H1 (cell line): Measurements from ENCODE around the gene GNAI2. TPM values are rescaled to one million over a fixed set of nuclear protein-coding genes. Genes with fewer than 3 reads are reported as not detected.
A peak's percentile ranks its signal among the peaks of the same experiment; 100 is the strongest.

Experiments
- CTCF ChIA-PET: fragments of 300-600 bp; sonication (Branson Sonifier 250); formaldehyde crosslinking; loops from one replicate; lab custom pipeline; 2021; ENCODE audit not compliant: partially characterized antibody; lab: Charles Lee
- POLR2A ChIA-PET: fragments of 300-600 bp; sonication (Branson Sonifier 250); formaldehyde crosslinking; loops from one replicate; lab custom pipeline; 2021; ENCODE audit warnings: inconsistent platforms; ENCODE audit not compliant: partially characterized antibody; lab: Charles Lee
- DNase-seq, 2 experiments: peaks; one replicate each; pipeline versions ENCODE4 v3.0.0 to v3.0.0-alpha.2; 2010 to 2022; ENCODE audit warnings: low spot score in 2 of 2, low read depth in 1 of 2, mixed read lengths in 1 of 2
- FAIRE-seq: peaks from 2 replicates; lab custom pipeline; 2011; peaks lifted over from hg19 to GRCh38; lab: Jason Lieb, UNC
- H2AFZ ChIP-seq: 2 replicates; pipeline ENCODE4 v1.8.1; 2012; ENCODE audit warnings: low read length, inconsistent platforms
- H2AK5ac ChIP-seq: 2 replicates; pipeline ENCODE4 v1.6.1; 2013; ENCODE audit warnings: low read depth, low read length
- H2BK120ac ChIP-seq: replicated peaks from 2 replicates; pipeline ENCODE3; 2013; ENCODE audit warnings: low read depth, low read length, inconsistent platforms
- H2BK12ac ChIP-seq: 2 replicates; pipeline ENCODE4 v1.6.1; 2013; ENCODE audit warnings: low read depth, low read length
- H2BK15ac ChIP-seq: 2 replicates; pipeline ENCODE4 v1.6.1; 2013; ENCODE audit warnings: low read length
- H2BK20ac ChIP-seq: 2 replicates; pipeline ENCODE4 v1.6.1; 2013; ENCODE audit warnings: low read length
- H2BK5ac ChIP-seq: 2 replicates; pipeline ENCODE4 v1.6.1; 2013; ENCODE audit warnings: low read depth, low read length
- H3K14ac ChIP-seq: 2 replicates; pipeline ENCODE4 v1.6.1; 2013; ENCODE audit warnings: inconsistent platforms; ENCODE audit not compliant: insufficient read length
- H3K18ac ChIP-seq: 2 replicates; pipeline ENCODE4 v1.6.1; 2013; ENCODE audit warnings: low read length; ENCODE audit errors: extremely low read depth
- H3K23ac ChIP-seq: 2 replicates; pipeline ENCODE4 v1.6.1; 2013; ENCODE audit warnings: inconsistent platforms; ENCODE audit not compliant: insufficient read length
- H3K23me2 ChIP-seq: 2 replicates; pipeline ENCODE4 v1.6.1; 2013; ENCODE audit warnings: low read depth, low read length
- H3K27ac ChIP-seq: 2 replicates; pipeline ENCODE4 v1.6.1; 2011; ENCODE audit warnings: low read depth, low read length, inconsistent platforms
- H3K27me3 ChIP-seq, 4 experiments: replicated peaks in 1 of 4; 1 replicate in 1 of 4; 2 replicates in 3 of 4; pipeline versions ENCODE4 v1.6.1 to v1.8.1; 2011 to 2013; ENCODE audit warnings: low read length in 3 of 4, mild to moderate bottlenecking in 3 of 4, inconsistent platforms in 2 of 4, mixed read lengths in 2 of 4, moderate library complexity in 1 of 4; ENCODE audit not compliant: control insufficient read depth in 3 of 4, insufficient read depth in 3 of 4; ENCODE audit errors: extremely low read depth in 1 of 4
- H3K36me3 ChIP-seq, 4 experiments: 2 replicates each; pipeline versions ENCODE4 v1.6.1 to v1.8.1; 2011 to 2013; ENCODE audit warnings: mild to moderate bottlenecking in 4 of 4, low read length in 3 of 4, moderate library complexity in 2 of 4, control low read depth in 1 of 4, inconsistent platforms in 1 of 4; ENCODE audit not compliant: insufficient read depth in 4 of 4, control insufficient read depth in 2 of 4
- H3K4ac ChIP-seq: replicated peaks from 2 replicates; pipeline ENCODE3; 2013; ENCODE audit warnings: low read length, low read depth, mixed read lengths, inconsistent platforms; ENCODE audit not compliant: insufficient read length
- H3K4me1 ChIP-seq, 4 experiments: replicated peaks in 1 of 4; 1 replicate in 1 of 4; 2 replicates in 3 of 4; pipeline versions ENCODE4 v1.6.1 to v1.8.1; 2011 to 2013; ENCODE audit warnings: low read length in 3 of 4, inconsistent platforms in 2 of 4, mixed read lengths in 1 of 4; ENCODE audit not compliant: insufficient read depth in 4 of 4, control insufficient read depth in 3 of 4
- H3K4me2 ChIP-seq, 2 experiments: 2 replicates each; pipeline versions ENCODE4 v1.6.1 to v1.8.1; 2011 to 2013; ENCODE audit warnings: low read depth in 2 of 2, low read length in 2 of 2, control low read depth in 1 of 2, inconsistent platforms in 1 of 2, mild to moderate bottlenecking in 1 of 2; ENCODE audit not compliant: insufficient read depth in 1 of 2
- H3K4me3 ChIP-seq, 4 experiments: fragments of 200-600, 300-600 bp in 1 of 4; sonication (generic), shearing (Covaris generic), sonication (Bioruptor Twin) in 1 of 4; 2 replicates each; pipeline versions ENCODE4 v1.5.1 to v1.8.1; 2011 to 2016; ENCODE audit warnings: low read length in 4 of 4, low read depth in 3 of 4, control low read depth in 2 of 4, inconsistent platforms in 2 of 4, mild to moderate bottlenecking in 2 of 4, mixed read lengths in 1 of 4, moderate library complexity in 1 of 4; ENCODE audit not compliant: insufficient read depth in 2 of 4; ENCODE audit errors: extremely low read depth in 1 of 4
- H3K56ac ChIP-seq: replicated peaks from 2 replicates; pipeline ENCODE3; 2013; ENCODE audit warnings: low read depth, mild to moderate bottlenecking, mixed read lengths, low read length, inconsistent platforms; ENCODE audit not compliant: insufficient read length
- H3K79me1 ChIP-seq: 2 replicates; pipeline ENCODE4 v1.6.1; 2013; ENCODE audit warnings: low read depth, low read length, control low read depth
- H3K79me2 ChIP-seq, 2 experiments: 2 replicates each; pipeline versions ENCODE4 v1.6.1 to v1.8.1; 2012 to 2013; ENCODE audit warnings: low read length in 2 of 2, mild to moderate bottlenecking in 2 of 2, inconsistent platforms in 1 of 2; ENCODE audit not compliant: insufficient read depth in 2 of 2, control insufficient read depth in 1 of 2
- H3K9ac ChIP-seq, 4 experiments: replicated peaks in 1 of 4; 1 replicate in 1 of 4; 2 replicates in 3 of 4; pipeline versions ENCODE4 v1.6.1 to v1.8.1; 2011 to 2013; ENCODE audit warnings: low read depth in 3 of 4, low read length in 3 of 4, control low read depth in 2 of 4, mild to moderate bottlenecking in 2 of 4, moderate library complexity in 2 of 4, inconsistent platforms in 1 of 4; ENCODE audit errors: extremely low read depth in 1 of 4
- H3K9me3 ChIP-seq, 2 experiments: 2 replicates each; pipeline versions ENCODE4 v1.6.1 to v1.8.1; 2012 to 2013; ENCODE audit warnings: mild to moderate bottlenecking in 2 of 2, moderate library complexity in 2 of 2, control low read depth in 1 of 2, inconsistent platforms in 1 of 2, low read depth in 1 of 2, low read length in 1 of 2, mixed read lengths in 1 of 2; ENCODE audit not compliant: insufficient read depth in 2 of 2
- H4K20me1 ChIP-seq, 2 experiments: replicated peaks in 1 of 2; 2 replicates each; pipeline versions ENCODE3 to v1.8.1; 2011 to 2013; ENCODE audit warnings: inconsistent platforms in 2 of 2, low read length in 2 of 2, mild to moderate bottlenecking in 1 of 2; ENCODE audit not compliant: insufficient read depth in 2 of 2, control insufficient read depth in 1 of 2
- H4K5ac ChIP-seq: 2 replicates; pipeline ENCODE4 v1.6.1; 2013; ENCODE audit warnings: low read length, low read depth, mixed read lengths, inconsistent platforms; ENCODE audit not compliant: insufficient read length
- H4K8ac ChIP-seq: 2 replicates; pipeline ENCODE4 v1.8.0; 2013; ENCODE audit warnings: mild to moderate bottlenecking, moderate library complexity, low read length, inconsistent platforms; ENCODE audit not compliant: insufficient read depth; ENCODE audit errors: extremely low read depth
- H4K91ac ChIP-seq: replicated peaks from 2 replicates; pipeline ENCODE3; 2013; ENCODE audit warnings: low read length, mixed read lengths, inconsistent platforms; ENCODE audit not compliant: insufficient read length
- CREB1 ChIP-seq: IDR thresholded peaks from 2 replicates; pipeline ENCODE4 v1.6.1; 2012; ENCODE audit warnings: inconsistent platforms
- HDAC6 ChIP-seq: IDR thresholded peaks from one replicate; pipeline ENCODE4 v1.7.1; 2012; ENCODE audit warnings: low read depth, mild to moderate bottlenecking, inconsistent platforms, low read length, moderate library complexity
- JUN ChIP-seq: IDR thresholded peaks from 2 replicates; pipeline ENCODE4 v1.6.1; 2011; ENCODE audit warnings: low read depth, mild to moderate bottlenecking, improper control_type of control experiment, low read length
- KDM5A ChIP-seq: fragments of 200-600 bp; IDR thresholded peaks from 2 replicates; pipeline ENCODE4 v1.7.1; 2012; ENCODE audit warnings: mild to moderate bottlenecking, low read length, inconsistent platforms, mixed read lengths
- POLR2AphosphoS5 ChIP-seq: IDR thresholded peaks from 2 replicates; pipeline ENCODE4 v1.6.1; 2011; ENCODE audit warnings: low read depth, low read length
- ZNF274 ChIP-seq: IDR thresholded peaks from 2 replicates; pipeline ENCODE4 v1.7.0; 2012; ENCODE audit warnings: low read length, borderline replicate concordance; ENCODE audit errors: extremely low read depth
- WGBS, 2 experiments: shearing (Covaris generic) in 1 of 2; methylation state at CpG; one replicate each; pipeline versions ENCODE4 v1.1.6 to v1.1.7; 2013 to 2015; ENCODE audit warnings: low lambda C conversion rate in 2 of 2, mixed read lengths in 2 of 2, inconsistent platforms in 1 of 2, low coverage in 1 of 2, missing lambda C conversion rate in 1 of 2; ENCODE audit not compliant: insufficient replicate concordance in 2 of 2, insufficient coverage in 1 of 2, insufficient read length in 1 of 2; ENCODE audit errors: extremely low coverage in 1 of 2, missing lambda C conversion rate in 1 of 2; 5-methylcytosine and 5-hydroxymethylcytosine counted together
- polyA plus RNA-seq, 7 experiments: library from polyadenylated mRNA; depleted of rRNA in 3 of 7; stranded (reverse) in 5 of 7; unstranded in 2 of 7; fragments of >200 nt in 5 of 7; fragments of 200-250 nt in 2 of 7; gene quantifications; 1 replicate in 5 of 7; 2 replicates in 1 of 7; 4 replicates in 1 of 7; pipeline versions ENCODE4 v1.2.1 to v1.2.3, GENCODE V29; 2011 to 2013; ENCODE audit warnings: missing spikeins in 2 of 7, mixed read lengths in 2 of 7
- total RNA-seq: library from RNA; stranded (reverse); fragmentation: NEBNext Ultra II Directional; extraction: Animal tissue kit (Norgen Biotek cat#: 25700); gene quantifications from 2 replicates; pipeline ENCODE4 v1.2.1, GENCODE V29; 2021

The GNAI2 gene
- total and polyA plus RNA-seq, 2 of the 8 experiments (the other 6 are each of a cell fraction or from before 2014, with no cell fraction given), result 168 to 539 TPM

- H3K4me3 ChIP-seq, result no peak overlapping the region
- H3K56ac ChIP-seq, result no peak overlapping the region
- peaks cover 5 to 14% (median 9%) of the 10 kb centered on the region in 4 experiments for H3K4me1 ChIP-seq
- peaks cover 0 to 57% of the 10 kb centered on the region in 2 experiments; a peak in 3 of 4 replicates for H3K79me2 ChIP-seq
- H3K27ac ChIP-seq, result no peak overlapping the region
- no peak overlapping the region for H3K23ac ChIP-seq
- H2BK20ac ChIP-seq, result no peak overlapping the region
- H4K20me1 ChIP-seq, result peaks cover 15 to 46% of the 10 kb centered on the region in 2 experiments
- ChIA-PET POLR2A (interaction anchor here (0.9 to 4.1 kb wide), 4 partner anchors 8 to 39 kb away, joined by 3 to 22 read pairs (median 5); partner anchors contain the start of gene GNAI2), CTCF (interaction anchor here (0.8 to 53.5 kb wide), 8 partner anchors 7 to 164 kb away, joined by 3 to 2149 read pairs (median 30); partner anchors contain the start of genes GNAI2, GNAT1, SEMA3B and SLC38A3)
- DNase-seq, result no peak
- H3K4me2 ChIP-seq, result no peak overlapping the region
- H2BK12ac ChIP-seq, result no peak overlapping the region
- H4K91ac ChIP-seq, result no peak overlapping the region
- H2BK5ac ChIP-seq, result 0 out of 2 replicates have a peak overlapping the region, but pooled peaks have one; percentile 52
- no peak overlapping the region for H3K14ac ChIP-seq
- no peak overlapping the region for H2BK15ac ChIP-seq
- no peak overlapping the region for H4K8ac ChIP-seq
- no peak overlapping the region for H2AK5ac ChIP-seq
- H2BK120ac ChIP-seq, result no peak overlapping the region
- H3K4ac ChIP-seq, result no peak overlapping the region
- no peaks in the 10 kb centered on the region for H3K9me3 ChIP-seq
- no peak overlapping the region for H3K18ac ChIP-seq
- peaks cover 32% of the 10 kb centered on the region for H3K79me1 ChIP-seq
- H3K23me2 ChIP-seq, result no peaks in the 10 kb centered on the region
- no peak overlapping the region for H4K5ac ChIP-seq
- WGBS, 2 experiments, result 94% methylated on average over 2 of the region's 4 CpGs; no CpG with 5 or more reads in 1 of the 2 experiments
- no peaks in the 10 kb centered on the region for H3K27me3 ChIP-seq
- H3K9ac ChIP-seq, result no peak overlapping the region
- TF ChIP-seq HDAC6 (no peak), POLR2AphosphoS5 (no peak), JUN (no peak), CREB1 (no peak), ZNF274 (no peak), KDM5A (no peak)
- peaks cover 3 to 16% (median 8%) of the 10 kb centered on the region in 4 experiments; a peak in 6 of 8 replicates for H3K36me3 ChIP-seq
- no peak overlapping the region for H2AFZ ChIP-seq
- no peak for FAIRE-seq
These were observed 14.5 kb downstream of the GNAI2 start for GRCh38 chr3:50250514-50250913.
